Sigmoid colon (tissue), 7 donors: ENCODE results near the gene ST3GAL2. TPM values are rescaled to one million over a fixed set of nuclear protein-coding genes. Genes with fewer than 3 reads are reported as not detected.
"Not testable (repeated sequence)": the region's sequence is repeated elsewhere in the genome, so short reads cannot be mapped to it uniquely, and the experiment has no call there.

ENCODE experiments used
- DNase-seq: peaks from one replicate; pipeline ENCODE4 v3.0.0-alpha.2; 2019
- H3K27ac ChIP-seq, 4 donors: fragments of 200-600 bp; sonication (generic); one replicate each; pipeline ENCODE4 v1.5.1; 2016 to 2019; ENCODE audit warnings: mild to moderate bottlenecking in 1 of 4
- H3K27me3 ChIP-seq, 3 donors: fragments of 200-600 bp; sonication (generic); one replicate each; pipeline ENCODE4 v1.5.1; 2019; ENCODE audit warnings: mild to moderate bottlenecking in 1 of 3
- H3K36me3 ChIP-seq, 4 donors: fragments of 200-600 bp; sonication (generic); one replicate each; pipeline ENCODE4 v1.5.1; 2016 to 2019
- H3K4me1 ChIP-seq, 4 donors: fragments of 200-600 bp; sonication (generic); one replicate each; pipeline ENCODE4 v1.5.1; 2017 to 2019
- H3K4me3 ChIP-seq, 4 donors: fragments of 200-600 bp; sonication (generic); one replicate each; pipeline ENCODE4 v1.5.1; 2017 to 2019; ENCODE audit warnings: mild to moderate bottlenecking in 2 of 4, moderate library complexity in 1 of 4
- H3K9me3 ChIP-seq, 4 donors: fragments of 200-600 bp in 3 of 4; sonication (generic) in 3 of 4; one replicate each; pipeline versions ENCODE4 v1.5.1 to v1.6.1; 2013 to 2019
- CTCF ChIP-seq, 4 experiments: fragments of 450-650 bp in 3 of 4; fragments of 200-600 bp in 1 of 4; IDR thresholded peaks; one replicate each; pipeline ENCODE4 v1.5.1; 2016 to 2019; ENCODE audit warnings: antibody characterized with exemption in 4 of 4, mild to moderate bottlenecking in 3 of 4, moderate library complexity in 2 of 4
- EP300 ChIP-seq, 4 donors: sonication (generic); formaldehyde crosslinking; IDR thresholded peaks; one replicate each; pipeline ENCODE4 v1.6.1; 2017; ENCODE audit warnings: antibody characterized with exemption in 4 of 4
- POLR2A ChIP-seq, 2 donors: fragments of 450-650 bp; IDR thresholded peaks; one replicate each; pipeline ENCODE4 v1.6.1; 2016; ENCODE audit warnings: antibody characterized with exemption in 2 of 2, mild to moderate bottlenecking in 2 of 2, moderate library complexity in 2 of 2
- POLR2AphosphoS5 ChIP-seq, 4 donors: sonication (generic); formaldehyde crosslinking; IDR thresholded peaks; one replicate each; pipeline ENCODE4 v1.6.1; 2017; ENCODE audit warnings: antibody characterized with exemption in 4 of 4
- WGBS, 2 donors: extraction: QIAGEN DNeasy Blood & Tissue Kit; methylation state at CpG; one replicate each; pipeline ENCODE4 v1.1.7; 2013; 5-methylcytosine and 5-hydroxymethylcytosine counted together
- intact Hi-C: fragments of 100-400 bp; cut with DNase I; formaldehyde crosslinking; loops from one replicate; pipeline ENCODE4 v1.15.1; 2023
- polyA plus RNA-seq, 3 donors: library from polyadenylated mRNA; stranded (reverse); fragments of 200-250 nt; gene quantifications; one replicate each; pipeline ENCODE4 v1.2.3, GENCODE V29; 2013
- total RNA-seq, 4 donors: library from RNA; depleted of rRNA; stranded (reverse); fragments of >200 nt; gene quantifications; one replicate each; pipeline ENCODE4 v1.1.0, GENCODE V29; 2016
- donor health status: healthy with polysubstance abuse.
- donor health status: Bipolar disorder and iron deficiency.
- donor health status: healthy.

The ST3GAL2 gene
- total and polyA plus RNA-seq, 7 donors = 2.3 to 21.3 (median 14.0) TPM

GRCh38 chr16:70372921-70373728 lies 65.8 kb downstream of the ST3GAL2 start:
- WGBS, 2 donors = 93 to 96% methylated on average over 22 of the region's 22 CpGs
- H3K27ac ChIP-seq = no peak overlapping the region
- H3K36me3 ChIP-seq = peaks cover 10 to 85% (median 29%) of the 10 kb centered on the region in 4 donors
- H3K4me3 ChIP-seq = no peak overlapping the region
- no peaks in the 10 kb centered on the region for H3K9me3 ChIP-seq
- H3K4me1 ChIP-seq = no peaks in the 10 kb centered on the region
- TF ChIP-seq CTCF (IDR thresholded peaks at IDR 0.05) = no peak
- no peak for TF ChIP-seq POLR2A (IDR thresholded peaks at IDR 0.05)
- TF ChIP-seq EP300 (IDR thresholded peaks at IDR 0.05) = no peak
- TF ChIP-seq POLR2AphosphoS5 (IDR thresholded peaks at IDR 0.05) = no peak
- H3K27me3 ChIP-seq = no peaks in the 10 kb centered on the region
- no peak for DNase-seq
- intact Hi-C loops = loop anchor here (10.0 kb wide), 1 partner anchor 282 kb away; no protein-coding TSS in a partner anchor

GRCh38 chr16:70370924-70371323 lies 68.0 kb downstream of the ST3GAL2 start:
- H3K27ac ChIP-seq = no peak overlapping the region
- DNase-seq = no peak
- H3K36me3 ChIP-seq = peaks cover 16 to 96% (median 31%) of the 10 kb centered on the region in 4 donors
- H3K4me1 ChIP-seq = no peaks in the 10 kb centered on the region
- no peak overlapping the region for H3K4me3 ChIP-seq
- H3K9me3 ChIP-seq = no peaks in the 10 kb centered on the region
- TF ChIP-seq POLR2A (IDR thresholded peaks at IDR 0.05) (no peak), EP300 (IDR thresholded peaks at IDR 0.05) (no peak), POLR2AphosphoS5 (IDR thresholded peaks at IDR 0.05) (no peak), CTCF (IDR thresholded peaks at IDR 0.05) (no peak)
- intact Hi-C loops = loop anchor here (10.0 kb wide), 1 partner anchor 284 kb away; no protein-coding TSS in a partner anchor
- WGBS, 2 donors = 94 to 97% methylated on average over 10 of the region's 10 CpGs
- no peaks in the 10 kb centered on the region for H3K27me3 ChIP-seq

- WGBS, 2 donors = 35 to 57% methylated on average over 10 of the region's 10 CpGs
These were observed 68.8 kb downstream of the ST3GAL2 start for GRCh38 chr16:70370145-70370544.

GRCh38 chr16:70364399-70364798 lies 74.5 kb downstream of the ST3GAL2 start:
- 91 to 94% methylated on average over 5 of the region's 5 CpGs for WGBS, 2 donors
- Histone ChIP-seq H3K4me1 (no peaks in the 10 kb centered on the region), H3K27ac (no peak overlapping the region), H3K27me3 (no peaks in the 10 kb centered on the region), H3K4me3 (no peak overlapping the region), H3K36me3 (peaks cover 36 to 100% (median 63%) of the 10 kb centered on the region in 4 donors), H3K9me3 (no peaks in the 10 kb centered on the region)
- intact Hi-C loops = no loop called here
- no peak for DNase-seq
- TF ChIP-seq CTCF (IDR thresholded peaks at IDR 0.05) (no peak), POLR2A (IDR thresholded peaks at IDR 0.05) (no peak), EP300 (IDR thresholded peaks at IDR 0.05) (no peak), POLR2AphosphoS5 (IDR thresholded peaks at IDR 0.05) (no peak)

More at GRCh38 chr16:70370145-70370544, 68.8 kb downstream of the ST3GAL2 start:
- not testable (repeated sequence) for H3K27ac ChIP-seq, H3K27me3 ChIP-seq, H3K4me3 ChIP-seq, H3K9me3 ChIP-seq, DNase-seq, H3K4me1 ChIP-seq
- H3K36me3 ChIP-seq = peaks cover 24 to 96% (median 34%) of the 10 kb centered on the region in 4 donors
- intact Hi-C loops = loop anchor here (10.0 kb wide), 1 partner anchor 285 kb away; no protein-coding TSS in a partner anchor
- peak; percentile 4 to 57 (median 52) for TF ChIP-seq CTCF (IDR thresholded peaks at IDR 0.05)
